H1 (cell line): ENCODE measurements around the gene NUDT7. TPM values are rescaled to one million over a fixed set of nuclear protein-coding genes. Genes with fewer than 3 reads are reported as not detected.

ENCODE experiments used
- CTCF ChIA-PET: fragments of 300-600 bp; sonication (Branson Sonifier 250); formaldehyde crosslinking; loops from one replicate; lab custom pipeline; 2021; ENCODE audit not compliant: partially characterized antibody; lab: Charles Lee
- POLR2A ChIA-PET: fragments of 300-600 bp; sonication (Branson Sonifier 250); formaldehyde crosslinking; loops from one replicate; lab custom pipeline; 2021; ENCODE audit warnings: inconsistent platforms; ENCODE audit not compliant: partially characterized antibody; lab: Charles Lee
- DNase-seq, 2 experiments: peaks; one replicate each; pipeline versions ENCODE4 v3.0.0 to v3.0.0-alpha.2; 2010 to 2022; ENCODE audit warnings: low spot score in 2 of 2, low read depth in 1 of 2, mixed read lengths in 1 of 2
- FAIRE-seq: peaks from 2 replicates; lab custom pipeline; 2011; peaks lifted over from hg19 to GRCh38; lab: Jason Lieb, UNC
- H2AFZ ChIP-seq: 2 replicates; pipeline ENCODE4 v1.8.1; 2012; ENCODE audit warnings: low read length, inconsistent platforms
- H2AK5ac ChIP-seq: 2 replicates; pipeline ENCODE4 v1.6.1; 2013; ENCODE audit warnings: low read depth, low read length
- H2BK120ac ChIP-seq: replicated peaks from 2 replicates; pipeline ENCODE3; 2013; ENCODE audit warnings: low read depth, low read length, inconsistent platforms
- H2BK12ac ChIP-seq: 2 replicates; pipeline ENCODE4 v1.6.1; 2013; ENCODE audit warnings: low read depth, low read length
- H2BK15ac ChIP-seq: 2 replicates; pipeline ENCODE4 v1.6.1; 2013; ENCODE audit warnings: low read length
- H2BK20ac ChIP-seq: 2 replicates; pipeline ENCODE4 v1.6.1; 2013; ENCODE audit warnings: low read length
- H2BK5ac ChIP-seq: 2 replicates; pipeline ENCODE4 v1.6.1; 2013; ENCODE audit warnings: low read depth, low read length
- H3K14ac ChIP-seq: 2 replicates; pipeline ENCODE4 v1.6.1; 2013; ENCODE audit warnings: inconsistent platforms; ENCODE audit not compliant: insufficient read length
- H3K18ac ChIP-seq: 2 replicates; pipeline ENCODE4 v1.6.1; 2013; ENCODE audit warnings: low read length; ENCODE audit errors: extremely low read depth
- H3K23ac ChIP-seq: 2 replicates; pipeline ENCODE4 v1.6.1; 2013; ENCODE audit warnings: inconsistent platforms; ENCODE audit not compliant: insufficient read length
- H3K23me2 ChIP-seq: 2 replicates; pipeline ENCODE4 v1.6.1; 2013; ENCODE audit warnings: low read depth, low read length
- H3K27ac ChIP-seq: 2 replicates; pipeline ENCODE4 v1.6.1; 2011; ENCODE audit warnings: low read depth, low read length, inconsistent platforms
- H3K27me3 ChIP-seq, 4 experiments: replicated peaks in 1 of 4; 1 replicate in 1 of 4; 2 replicates in 3 of 4; pipeline versions ENCODE4 v1.6.1 to v1.8.1; 2011 to 2013; ENCODE audit warnings: low read length in 3 of 4, mild to moderate bottlenecking in 3 of 4, inconsistent platforms in 2 of 4, mixed read lengths in 2 of 4, moderate library complexity in 1 of 4; ENCODE audit not compliant: control insufficient read depth in 3 of 4, insufficient read depth in 3 of 4; ENCODE audit errors: extremely low read depth in 1 of 4
- H3K36me3 ChIP-seq, 4 experiments: 2 replicates each; pipeline versions ENCODE4 v1.6.1 to v1.8.1; 2011 to 2013; ENCODE audit warnings: mild to moderate bottlenecking in 4 of 4, low read length in 3 of 4, moderate library complexity in 2 of 4, control low read depth in 1 of 4, inconsistent platforms in 1 of 4; ENCODE audit not compliant: insufficient read depth in 4 of 4, control insufficient read depth in 2 of 4
- H3K4ac ChIP-seq: replicated peaks from 2 replicates; pipeline ENCODE3; 2013; ENCODE audit warnings: low read length, low read depth, mixed read lengths, inconsistent platforms; ENCODE audit not compliant: insufficient read length
- H3K4me1 ChIP-seq, 4 experiments: replicated peaks in 1 of 4; 1 replicate in 1 of 4; 2 replicates in 3 of 4; pipeline versions ENCODE4 v1.6.1 to v1.8.1; 2011 to 2013; ENCODE audit warnings: low read length in 3 of 4, inconsistent platforms in 2 of 4, mixed read lengths in 1 of 4; ENCODE audit not compliant: insufficient read depth in 4 of 4, control insufficient read depth in 3 of 4
- H3K4me2 ChIP-seq, 2 experiments: 2 replicates each; pipeline versions ENCODE4 v1.6.1 to v1.8.1; 2011 to 2013; ENCODE audit warnings: low read depth in 2 of 2, low read length in 2 of 2, control low read depth in 1 of 2, inconsistent platforms in 1 of 2, mild to moderate bottlenecking in 1 of 2; ENCODE audit not compliant: insufficient read depth in 1 of 2
- H3K4me3 ChIP-seq, 4 experiments: fragments of 200-600, 300-600 bp in 1 of 4; sonication (generic), shearing (Covaris generic), sonication (Bioruptor Twin) in 1 of 4; 2 replicates each; pipeline versions ENCODE4 v1.5.1 to v1.8.1; 2011 to 2016; ENCODE audit warnings: low read length in 4 of 4, low read depth in 3 of 4, control low read depth in 2 of 4, inconsistent platforms in 2 of 4, mild to moderate bottlenecking in 2 of 4, mixed read lengths in 1 of 4, moderate library complexity in 1 of 4; ENCODE audit not compliant: insufficient read depth in 2 of 4; ENCODE audit errors: extremely low read depth in 1 of 4
- H3K56ac ChIP-seq: replicated peaks from 2 replicates; pipeline ENCODE3; 2013; ENCODE audit warnings: low read depth, mild to moderate bottlenecking, mixed read lengths, low read length, inconsistent platforms; ENCODE audit not compliant: insufficient read length
- H3K79me1 ChIP-seq: 2 replicates; pipeline ENCODE4 v1.6.1; 2013; ENCODE audit warnings: low read depth, low read length, control low read depth
- H3K79me2 ChIP-seq, 2 experiments: 2 replicates each; pipeline versions ENCODE4 v1.6.1 to v1.8.1; 2012 to 2013; ENCODE audit warnings: low read length in 2 of 2, mild to moderate bottlenecking in 2 of 2, inconsistent platforms in 1 of 2; ENCODE audit not compliant: insufficient read depth in 2 of 2, control insufficient read depth in 1 of 2
- H3K9ac ChIP-seq, 4 experiments: replicated peaks in 1 of 4; 1 replicate in 1 of 4; 2 replicates in 3 of 4; pipeline versions ENCODE4 v1.6.1 to v1.8.1; 2011 to 2013; ENCODE audit warnings: low read depth in 3 of 4, low read length in 3 of 4, control low read depth in 2 of 4, mild to moderate bottlenecking in 2 of 4, moderate library complexity in 2 of 4, inconsistent platforms in 1 of 4; ENCODE audit errors: extremely low read depth in 1 of 4
- H3K9me3 ChIP-seq, 2 experiments: 2 replicates each; pipeline versions ENCODE4 v1.6.1 to v1.8.1; 2012 to 2013; ENCODE audit warnings: mild to moderate bottlenecking in 2 of 2, moderate library complexity in 2 of 2, control low read depth in 1 of 2, inconsistent platforms in 1 of 2, low read depth in 1 of 2, low read length in 1 of 2, mixed read lengths in 1 of 2; ENCODE audit not compliant: insufficient read depth in 2 of 2
- H4K20me1 ChIP-seq, 2 experiments: replicated peaks in 1 of 2; 2 replicates each; pipeline versions ENCODE3 to v1.8.1; 2011 to 2013; ENCODE audit warnings: inconsistent platforms in 2 of 2, low read length in 2 of 2, mild to moderate bottlenecking in 1 of 2; ENCODE audit not compliant: insufficient read depth in 2 of 2, control insufficient read depth in 1 of 2
- H4K5ac ChIP-seq: 2 replicates; pipeline ENCODE4 v1.6.1; 2013; ENCODE audit warnings: low read length, low read depth, mixed read lengths, inconsistent platforms; ENCODE audit not compliant: insufficient read length
- H4K8ac ChIP-seq: 2 replicates; pipeline ENCODE4 v1.8.0; 2013; ENCODE audit warnings: mild to moderate bottlenecking, moderate library complexity, low read length, inconsistent platforms; ENCODE audit not compliant: insufficient read depth; ENCODE audit errors: extremely low read depth
- H4K91ac ChIP-seq: replicated peaks from 2 replicates; pipeline ENCODE3; 2013; ENCODE audit warnings: low read length, mixed read lengths, inconsistent platforms; ENCODE audit not compliant: insufficient read length
- CHD2 ChIP-seq: IDR thresholded peaks from 2 replicates; pipeline ENCODE4 v1.6.1; 2012; ENCODE audit warnings: low read length, improper control_type of control experiment
- EGR1 ChIP-seq: IDR thresholded peaks from 2 replicates; pipeline ENCODE4 v1.6.1; 2011; ENCODE audit warnings: low read depth, low read length, borderline replicate concordance
- EP300 ChIP-seq, 2 experiments: IDR thresholded peaks; 1 replicate in 1 of 2; 2 replicates in 1 of 2; pipeline ENCODE4 v1.6.1; 2011 to 2012; ENCODE audit warnings: low read depth in 2 of 2, low read length in 2 of 2, mild to moderate bottlenecking in 2 of 2, borderline replicate concordance in 1 of 2, inconsistent platforms in 1 of 2, moderate library complexity in 1 of 2
- EZH2 ChIP-seq: fragments of 200-600 bp; sonication (generic); IDR thresholded peaks from 2 replicates; pipeline ENCODE4 v1.7.1; 2012; ENCODE audit warnings: low read depth, mild to moderate bottlenecking, moderate library complexity, low read length, inconsistent platforms; ENCODE audit not compliant: severe bottlenecking
- HDAC6 ChIP-seq: IDR thresholded peaks from one replicate; pipeline ENCODE4 v1.7.1; 2012; ENCODE audit warnings: low read depth, mild to moderate bottlenecking, inconsistent platforms, low read length, moderate library complexity
- MAFK ChIP-seq: IDR thresholded peaks from 2 replicates; pipeline ENCODE4 v1.6.1; 2012; ENCODE audit warnings: low read depth, mild to moderate bottlenecking, improper control_type of control experiment, low read length
- NRF1 ChIP-seq: IDR thresholded peaks from 2 replicates; pipeline ENCODE4 v1.6.1; 2011; ENCODE audit warnings: mild to moderate bottlenecking, low read depth, low read length, improper control_type of control experiment
- RBBP5 ChIP-seq: IDR thresholded peaks from 2 replicates; pipeline ENCODE4 v1.7.1; 2012; ENCODE audit warnings: low read depth, mild to moderate bottlenecking, inconsistent platforms, low read length, moderate library complexity, borderline replicate concordance
- RNF2 ChIP-seq: fragments of 200-900, 300-1000 bp; sonication (generic); IDR thresholded peaks from 2 replicates; pipeline ENCODE4 v1.7.1; 2016; ENCODE audit warnings: borderline replicate concordance, low read depth, mild to moderate bottlenecking, antibody characterized with exemption, low read length; ENCODE audit not compliant: poor library complexity, severe bottlenecking; ENCODE audit errors: missing control alignments
- ZNF274 ChIP-seq: IDR thresholded peaks from 2 replicates; pipeline ENCODE4 v1.7.0; 2012; ENCODE audit warnings: low read length, borderline replicate concordance; ENCODE audit errors: extremely low read depth
- polyA plus RNA-seq, 7 experiments: library from polyadenylated mRNA; depleted of rRNA in 3 of 7; stranded (reverse) in 5 of 7; unstranded in 2 of 7; fragments of >200 nt in 5 of 7; fragments of 200-250 nt in 2 of 7; gene quantifications; 1 replicate in 5 of 7; 2 replicates in 1 of 7; 4 replicates in 1 of 7; pipeline versions ENCODE4 v1.2.1 to v1.2.3, GENCODE V29; 2011 to 2013; ENCODE audit warnings: missing spikeins in 2 of 7, mixed read lengths in 2 of 7
- total RNA-seq: library from RNA; stranded (reverse); fragmentation: NEBNext Ultra II Directional; extraction: Animal tissue kit (Norgen Biotek cat#: 25700); gene quantifications from 2 replicates; pipeline ENCODE4 v1.2.1, GENCODE V29; 2021

Gene NUDT7
- total and polyA plus RNA-seq, 2 of the 8 experiments (the other 6 are each of a cell fraction or from before 2014, with no cell fraction given) = 8.8 to 19.7 TPM

GRCh38 chr16:77781091-77781490 lies 58.8 kb downstream of the NUDT7 start:
- H3K4me3 ChIP-seq = no peak overlapping the region
- no peak overlapping the region for H2BK120ac ChIP-seq
- ChIA-PET CTCF (interaction anchor here (0.9 to 2.2 kb wide), 7 partner anchors 14 to 221 kb away, joined by 3 to 11 read pairs (median 4); no protein-coding TSS in a partner anchor), POLR2A (no interaction called here)
- H3K79me2 ChIP-seq = no peaks in the 10 kb centered on the region
- H3K18ac ChIP-seq = no peak overlapping the region
- DNase-seq = no peak
- no peak overlapping the region for H3K56ac ChIP-seq
- H4K91ac ChIP-seq = no peak overlapping the region
- no peaks in the 10 kb centered on the region for H3K23me2 ChIP-seq
- no peak overlapping the region for H2BK20ac ChIP-seq
- H2AK5ac ChIP-seq = no peak overlapping the region
- no peak overlapping the region for H4K5ac ChIP-seq
- H4K8ac ChIP-seq = no peak overlapping the region
- no peak overlapping the region for H3K4me2 ChIP-seq
- no peak overlapping the region for H3K14ac ChIP-seq
- no peaks in the 10 kb centered on the region for H3K27me3 ChIP-seq
- H3K9ac ChIP-seq = no peak overlapping the region
- H3K27ac ChIP-seq = no peak overlapping the region
- H2AFZ ChIP-seq = no peak overlapping the region
- H3K4me1 ChIP-seq = no peaks in the 10 kb centered on the region; a peak in 1 of 7 replicates
- no peak overlapping the region for H2BK15ac ChIP-seq
- H3K9me3 ChIP-seq = peaks cover 0 to 7% of the 10 kb centered on the region in 2 experiments; a peak in 1 of 4 replicates
- H3K36me3 ChIP-seq = no peaks in the 10 kb centered on the region
- no peak overlapping the region for H3K23ac ChIP-seq
- H3K4ac ChIP-seq = no peak overlapping the region
- no peaks in the 10 kb centered on the region for H4K20me1 ChIP-seq
- no peaks in the 10 kb centered on the region for H3K79me1 ChIP-seq
- H2BK12ac ChIP-seq = no peak overlapping the region
- TF ChIP-seq RBBP5 (no peak), RNF2 (no peak), HDAC6 (no peak), EZH2 (no peak), CHD2 (no peak), EP300 (IDR thresholded peaks at IDR 0.05; ENCODE audit: borderline replicate concordance in 1 of 2, low read depth in 2 of 2, low read length in 2 of 2) (no peak), NRF1 (no peak), MAFK (no peak), ZNF274 (no peak), EGR1 (no peak)
- no peak overlapping the region for H2BK5ac ChIP-seq
- no peak for FAIRE-seq
